GM12878 (cell line): Measurements from ENCODE around the gene PRR5L.
A peak's percentile ranks its signal among the peaks of the same experiment; 100 is the strongest.

Source experiments
- BRCA1 ChIP-seq: IDR thresholded peaks from 2 replicates; pipeline ENCODE4 v1.6.1; 2011; ENCODE audit warnings: low read depth, low read length, improper control_type of control experiment
- CBX3 ChIP-seq: fragments of 200-600 bp; sonication (generic); IDR thresholded peaks from 2 replicates; pipeline ENCODE4 v1.6.1; 2016; ENCODE audit warnings: low read depth, borderline replicate concordance
- E2F4 ChIP-seq: IDR thresholded peaks from 2 replicates; pipeline ENCODE4 v1.6.1; 2012; ENCODE audit warnings: low read depth, low read length, improper control_type of control experiment
- POLR2AphosphoS5 ChIP-seq: IDR thresholded peaks from 2 replicates; pipeline ENCODE4 v1.6.1; 2011; ENCODE audit warnings: mild to moderate bottlenecking, low read length, inconsistent platforms
- RFX5 ChIP-seq: IDR thresholded peaks from 2 replicates; pipeline ENCODE4 v1.6.1; 2011; ENCODE audit warnings: low read depth, low read length, improper control_type of control experiment
- STAT1 ChIP-seq: fragments of 450-650 bp; conservative IDR thresholded peaks from 2 replicates; pipeline ENCODE4 v1.6.1; 2014; ENCODE audit warnings: antibody characterized with exemption, mild to moderate bottlenecking
- STAT3 ChIP-seq: IDR thresholded peaks from 2 replicates; pipeline ENCODE4 v1.6.1; 2011; ENCODE audit warnings: low read depth, low read length, improper control_type of control experiment
- SUPT20H ChIP-seq: IDR thresholded peaks from 2 replicates; pipeline ENCODE4 v1.6.1; 2011; ENCODE audit warnings: low read depth, mild to moderate bottlenecking, low read length, moderate library complexity, borderline replicate concordance; ENCODE audit not compliant: control insufficient read depth
- TAF1 ChIP-seq: IDR thresholded peaks from 2 replicates; pipeline ENCODE4 v1.6.1; 2011; ENCODE audit warnings: mild to moderate bottlenecking, low read depth, low read length, borderline replicate concordance
- ZNF274 ChIP-seq: IDR thresholded peaks from one replicate; pipeline ENCODE4 v1.8.0; 2011; ENCODE audit not compliant: insufficient read length, insufficient read depth
- TF ChIP-seq, protein P1 (sequence below), 3 experiments: IDR thresholded peaks in 2 of 3; conservative IDR thresholded peaks in 1 of 3; 2 replicates each; pipeline ENCODE4 v1.5.1; 2011; ENCODE audit warnings: low read depth in 3 of 3, low read length in 3 of 3, mild to moderate bottlenecking in 3 of 3, control low read depth in 2 of 3, moderate library complexity in 2 of 3, inconsistent platforms in 1 of 3, mixed read lengths in 1 of 3; ENCODE audit not compliant: control insufficient read depth in 2 of 3, insufficient read depth in 1 of 3; ENCODE audit errors: extremely low read depth in 1 of 3
- TF ChIP-seq, protein P2 (sequence below): fragments of 450-650 bp; IDR thresholded peaks from 2 replicates; pipeline ENCODE4 v1.6.1; 2016; ENCODE audit warnings: mild to moderate bottlenecking

DNA sequence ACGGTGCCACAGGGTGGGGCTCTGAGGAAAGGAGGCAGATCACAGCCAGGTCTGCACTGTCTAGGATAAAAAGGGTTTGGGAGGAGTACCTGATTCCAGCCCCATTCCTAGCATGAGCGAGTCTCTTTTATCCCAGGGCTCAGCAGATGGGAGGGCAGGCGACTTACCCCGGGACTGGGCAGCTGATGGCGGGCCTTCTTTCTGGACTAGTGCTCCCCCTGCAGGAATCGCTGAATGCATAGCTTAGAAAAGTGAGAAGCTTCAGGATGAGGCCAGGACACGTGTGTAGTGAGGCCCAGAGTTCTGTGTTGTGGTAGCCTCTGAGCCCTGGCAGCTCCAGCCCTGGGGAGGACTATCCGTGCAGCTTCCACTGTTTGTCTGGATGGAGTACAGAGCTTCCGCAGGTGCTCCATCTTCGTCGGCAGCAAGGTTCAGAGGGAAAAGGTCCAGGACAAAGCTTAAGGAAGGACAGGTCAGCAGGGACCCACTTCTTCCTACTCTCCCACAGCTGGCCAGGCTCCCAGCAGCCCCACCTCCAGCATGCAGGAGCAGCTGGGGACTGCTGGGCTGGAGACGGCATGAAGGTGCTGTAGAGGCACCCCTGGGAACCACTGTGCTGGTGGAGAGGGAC lies 37.2 kb upstream of the PRR5L start:
- no peak for TF ChIP-seq RFX5
- TF ChIP-seq TAF1 = no peak
- no peak for TF ChIP-seq E2F4
- TF ChIP-seq, protein P1, sequence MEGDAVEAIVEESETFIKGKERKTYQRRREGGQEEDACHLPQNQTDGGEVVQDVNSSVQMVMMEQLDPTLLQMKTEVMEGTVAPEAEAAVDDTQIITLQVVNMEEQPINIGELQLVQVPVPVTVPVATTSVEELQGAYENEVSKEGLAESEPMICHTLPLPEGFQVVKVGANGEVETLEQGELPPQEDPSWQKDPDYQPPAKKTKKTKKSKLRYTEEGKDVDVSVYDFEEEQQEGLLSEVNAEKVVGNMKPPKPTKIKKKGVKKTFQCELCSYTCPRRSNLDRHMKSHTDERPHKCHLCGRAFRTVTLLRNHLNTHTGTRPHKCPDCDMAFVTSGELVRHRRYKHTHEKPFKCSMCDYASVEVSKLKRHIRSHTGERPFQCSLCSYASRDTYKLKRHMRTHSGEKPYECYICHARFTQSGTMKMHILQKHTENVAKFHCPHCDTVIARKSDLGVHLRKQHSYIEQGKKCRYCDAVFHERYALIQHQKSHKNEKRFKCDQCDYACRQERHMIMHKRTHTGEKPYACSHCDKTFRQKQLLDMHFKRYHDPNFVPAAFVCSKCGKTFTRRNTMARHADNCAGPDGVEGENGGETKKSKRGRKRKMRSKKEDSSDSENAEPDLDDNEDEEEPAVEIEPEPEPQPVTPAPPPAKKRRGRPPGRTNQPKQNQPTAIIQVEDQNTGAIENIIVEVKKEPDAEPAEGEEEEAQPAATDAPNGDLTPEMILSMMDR (IDR thresholded peaks at IDR 0.05 in 2 of 3, conservative IDR thresholded peaks at IDR 0.05 in 1 of 3; ENCODE audit: control insufficient read depth in 2 of 3, extremely low read depth in 1 of 3, insufficient read depth in 1 of 3, low read depth in 3 of 3, low read length in 3 of 3) = peak; percentile 42 to 45 (median 43); a peak in 5 of 6 replicates
- TF ChIP-seq, protein P2, sequence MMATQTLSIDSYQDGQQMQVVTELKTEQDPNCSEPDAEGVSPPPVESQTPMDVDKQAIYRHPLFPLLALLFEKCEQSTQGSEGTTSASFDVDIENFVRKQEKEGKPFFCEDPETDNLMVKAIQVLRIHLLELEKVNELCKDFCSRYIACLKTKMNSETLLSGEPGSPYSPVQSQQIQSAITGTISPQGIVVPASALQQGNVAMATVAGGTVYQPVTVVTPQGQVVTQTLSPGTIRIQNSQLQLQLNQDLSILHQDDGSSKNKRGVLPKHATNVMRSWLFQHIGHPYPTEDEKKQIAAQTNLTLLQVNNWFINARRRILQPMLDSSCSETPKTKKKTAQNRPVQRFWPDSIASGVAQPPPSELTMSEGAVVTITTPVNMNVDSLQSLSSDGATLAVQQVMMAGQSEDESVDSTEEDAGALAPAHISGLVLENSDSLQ = no peak
- TF ChIP-seq STAT3 = no peak
- no peak for TF ChIP-seq STAT1
- no peak for TF ChIP-seq BRCA1
- no peak for TF ChIP-seq POLR2AphosphoS5
- TF ChIP-seq CBX3 = no peak
- no peak for TF ChIP-seq ZNF274
- no peak for TF ChIP-seq SUPT20H
